C4-2B (cell line): Measurements from ENCODE around the gene ABCG2.

Experiments used
- H3K27ac ChIP-seq: fragments of 450-650 bp; 2 replicates; pipeline ENCODE4 v1.5.1; 2017
- CTCF ChIP-seq: fragments of 450-650 bp; conservative IDR thresholded peaks from 2 replicates; pipeline ENCODE4 v1.5.1; 2017; ENCODE audit warnings: mild to moderate bottlenecking
- ZFX ChIP-seq: fragments of 450-650 bp; IDR thresholded peaks from 2 replicates; pipeline ENCODE4 v1.6.1; 2017

The ABCG2 gene

GRCh38 chr4:88110826-88111225, 47.6 kb downstream of the ABCG2 start:
- no peak for TF ChIP-seq ZFX
- no peak for TF ChIP-seq CTCF
- no peak overlapping the region for H3K27ac ChIP-seq

- H3K27ac ChIP-seq, result no peak overlapping the region
- TF ChIP-seq ZFX (no peak), CTCF (no peak)
These were observed 49.1 kb downstream of the ABCG2 start for GRCh38 chr4:88109123-88109881.

GRCh38 chr4:88108747-88109122, 49.7 kb downstream of the ABCG2 start:
- TF ChIP-seq CTCF, result no peak
- TF ChIP-seq ZFX, result no peak

GRCh38 chr4:88108108-88108465, 50.4 kb downstream of the ABCG2 start:
- H3K27ac ChIP-seq, result peak overlapping the region; percentile 36

More at GRCh38 chr4:88108747-88109122, 49.7 kb downstream of the ABCG2 start:
- H3K27ac ChIP-seq, result no peak overlapping the region

GRCh38 chr4:88107406-88108107, 50.9 kb downstream of the ABCG2 start:
- TF ChIP-seq CTCF (no peak), ZFX (no peak)
- peak overlapping the region; percentile 36 for H3K27ac ChIP-seq

- TF ChIP-seq CTCF, result no peak
- no peak for TF ChIP-seq ZFX
- no peak overlapping the region for H3K27ac ChIP-seq
These were observed 52.2 kb downstream of the ABCG2 start for GRCh38 chr4:88106205-88106604.

- TF ChIP-seq CTCF (no peak), ZFX (no peak)
- H3K27ac ChIP-seq, result no peak overlapping the region
These were observed 53.4 kb downstream of the ABCG2 start for GRCh38 chr4:88104902-88105610.
